A549 (cell line): ENCODE data around the gene ACSBG1.

ENCODE experiments used
- CHD4 ChIP-seq: fragments of 200-600 bp; sonication (generic); IDR thresholded peaks from 2 replicates; pipeline ENCODE4 v1.6.1; 2016; ENCODE audit warnings: antibody characterized with exemption, mild to moderate bottlenecking, borderline replicate concordance
- CTCF ChIP-seq: fragments of >200 bp; sonication (Bioruptor Twin); formaldehyde crosslinking; IDR thresholded peaks from 3 replicates; pipeline ENCODE4 v1.5.1; 2016
- E2F6 ChIP-seq: IDR thresholded peaks from 2 replicates; pipeline ENCODE4 v1.6.1; 2012; ENCODE audit warnings: low read depth, borderline replicate concordance
- GATA3 ChIP-seq: IDR thresholded peaks from 2 replicates; pipeline ENCODE4 v1.6.1; 2012; ENCODE audit warnings: borderline replicate concordance
- HDAC2 ChIP-seq: fragments of 200-600 bp; sonication (generic); IDR thresholded peaks from 2 replicates; pipeline ENCODE4 v1.6.1; 2016
- POLR2A ChIP-seq: IDR thresholded peaks from 2 replicates; pipeline ENCODE4 v1.6.1; 2012; ENCODE audit warnings: mild to moderate bottlenecking, low read length
- POLR2AphosphoS2 ChIP-seq: conservative IDR thresholded peaks from 2 replicates; pipeline ENCODE4 v1.6.1; 2012; ENCODE audit warnings: low read length, improper control_type of control experiment, inconsistent platforms
- RAD21 ChIP-seq, 2 experiments: fragments of >200 bp in 1 of 2; sonication (Bioruptor Twin) in 1 of 2; formaldehyde crosslinking in 1 of 2; IDR thresholded peaks in 1 of 2; conservative IDR thresholded peaks in 1 of 2; 2 replicates in 1 of 2; 3 replicates in 1 of 2; pipeline ENCODE4 v1.6.1; 2012 to 2018; ENCODE audit warnings: inconsistent platforms in 1 of 2
- RCOR1 ChIP-seq: fragments of 150-350 bp; IDR thresholded peaks from 2 replicates; pipeline ENCODE4 v1.6.1; 2014; ENCODE audit warnings: antibody characterized with exemption, low read length, low read depth
- RFX5 ChIP-seq: fragments of 450-650 bp; IDR thresholded peaks from 2 replicates; pipeline ENCODE4 v1.7.1; 2014; ENCODE audit warnings: antibody characterized with exemption, mild to moderate bottlenecking, moderate library complexity

GRCh38 chr15:78222745-78223395 is 11.5 kb downstream of the ACSBG1 start:
- no peak for TF ChIP-seq POLR2AphosphoS2
- no peak for TF ChIP-seq E2F6
- TF ChIP-seq POLR2A, result no peak
- no peak for TF ChIP-seq HDAC2
- no peak for TF ChIP-seq CHD4
- no peak for TF ChIP-seq RFX5
- TF ChIP-seq CTCF, result no peak
- TF ChIP-seq GATA3, result no peak
- no peak for TF ChIP-seq RAD21 (conservative IDR thresholded peaks at IDR 0.05 in 1 of 2, IDR thresholded peaks at IDR 0.05 in 1 of 2)
- TF ChIP-seq RCOR1, result no peak
